ENCODE results near the gene SMC4.

GRCh38 chr3:160464321-160464720 is 64.9 kb downstream of the SMC4 start:
- TF ChIP-seq CTCF (IDR thresholded peaks at IDR 0.05) (no peak), POLR2A (IDR thresholded peaks at IDR 0.05) (no peak)
